Endothelial cell of umbilical vein (primary cell): ENCODE measurements around the gene MGARP. TPM values are rescaled to one million over a fixed set of nuclear protein-coding genes. Genes with fewer than 3 reads are reported as not detected.

Experiments used
- BruUV-seq: library from RNA; stranded (reverse); fragments of 400-500 nt; replicated peaks from 2 replicates; lab custom pipeline; 2021; lab: Mats Ljungman, UMichigan
- CTCF ChIA-PET: fragments of 300-600, 350-600 bp; sonication (Branson Sonifier 250); formaldehyde crosslinking; loops from one replicate; lab custom pipeline; 2021; ENCODE audit warnings: antibody characterized with exemption, inconsistent platforms; lab: Charles Lee
- POLR2A ChIA-PET: fragments of 300-600, 350-600 bp; sonication (Branson Sonifier 250); formaldehyde crosslinking; loops from one replicate; lab custom pipeline; 2021; ENCODE audit warnings: antibody characterized with exemption, inconsistent platforms; lab: Charles Lee
- DNase-seq: peaks from one replicate; pipeline ENCODE4 v3.0.0-alpha.2; 2011; ENCODE audit warnings: low read depth, low spot score
- FAIRE-seq: peaks from 2 replicates; lab custom pipeline; 2011; peaks lifted over from hg19 to GRCh38; lab: Jason Lieb, UNC
- H2AFZ ChIP-seq: 2 replicates; pipeline ENCODE4 v1.6.0; 2012; ENCODE audit warnings: low read depth, low read length, control low read depth, inconsistent platforms
- H3K27ac ChIP-seq: 2 replicates; pipeline ENCODE4 v1.5.1; 2011; ENCODE audit warnings: low read depth, mild to moderate bottlenecking, control low read depth, low read length, moderate library complexity; ENCODE audit not compliant: insufficient read depth
- H3K27me3 ChIP-seq, 2 experiments: 2 replicates each; pipeline versions ENCODE4 v1.6.0 to v1.6.1; 2011; ENCODE audit warnings: low read length in 2 of 2, mixed read lengths in 1 of 2; ENCODE audit not compliant: control insufficient read depth in 2 of 2, insufficient read depth in 2 of 2
- H3K36me3 ChIP-seq, 2 experiments: 2 replicates in 1 of 2; 3 replicates in 1 of 2; pipeline ENCODE4 v1.5.1; 2011; ENCODE audit warnings: low read length in 2 of 2, mild to moderate bottlenecking in 1 of 2, moderate library complexity in 1 of 2; ENCODE audit not compliant: control insufficient read depth in 2 of 2, insufficient read depth in 2 of 2; ENCODE audit errors: extremely low read depth in 1 of 2
- H3K4me1 ChIP-seq: 3 replicates; pipeline ENCODE4 v1.5.1; 2011; ENCODE audit warnings: mild to moderate bottlenecking, low read length; ENCODE audit not compliant: control insufficient read depth, insufficient read depth; ENCODE audit errors: extremely low read depth
- H3K4me2 ChIP-seq: 2 replicates; pipeline ENCODE4 v1.6.1; 2011; ENCODE audit warnings: low read length, control low read depth, mixed read lengths; ENCODE audit not compliant: insufficient read depth
- H3K4me3 ChIP-seq, 3 experiments: fragments of 200-600 bp in 1 of 3; sonication (generic), shearing (Covaris generic) in 1 of 3; replicated peaks in 1 of 3; 2 replicates each; pipeline ENCODE4 v1.5.1; 2011 to 2016; ENCODE audit warnings: control low read depth in 3 of 3, low read length in 3 of 3, mild to moderate bottlenecking in 2 of 3, inconsistent platforms in 1 of 3, low read depth in 1 of 3, moderate library complexity in 1 of 3; ENCODE audit not compliant: insufficient read depth in 1 of 3
- H3K79me2 ChIP-seq: 2 replicates; pipeline ENCODE4 v1.6.0; 2012; ENCODE audit warnings: low read length, inconsistent platforms; ENCODE audit not compliant: control insufficient read depth, insufficient read depth
- H3K9ac ChIP-seq: replicated peaks from 2 replicates; pipeline ENCODE3; 2011; ENCODE audit warnings: low read length, control low read depth; ENCODE audit not compliant: insufficient read depth; ENCODE audit errors: extremely low read depth
- H3K9me1 ChIP-seq: replicated peaks from 3 replicates; pipeline ENCODE4 v1.6.0; 2011; ENCODE audit warnings: mild to moderate bottlenecking, low read length; ENCODE audit not compliant: control insufficient read depth, insufficient read depth; ENCODE audit errors: extremely low read depth
- H3K9me3 ChIP-seq: replicated peaks from 2 replicates; pipeline ENCODE4 v1.5.1; 2012; ENCODE audit warnings: low read length, inconsistent platforms; ENCODE audit not compliant: control insufficient read depth, insufficient read depth
- H4K20me1 ChIP-seq: replicated peaks from 2 replicates; pipeline ENCODE3; 2011; ENCODE audit warnings: mild to moderate bottlenecking, low read length; ENCODE audit not compliant: control insufficient read depth, insufficient read depth; ENCODE audit errors: extremely low read depth
- CTCF ChIP-seq, 2 donors: IDR thresholded peaks; 1 replicate in 1 of 2; 2 replicates in 1 of 2; pipeline ENCODE4 v1.5.1; 2011; ENCODE audit warnings: low read length in 2 of 2, mild to moderate bottlenecking in 2 of 2, moderate library complexity in 2 of 2, control low read depth in 1 of 2, inconsistent platforms in 1 of 2, low read depth in 1 of 2; ENCODE audit not compliant: insufficient read depth in 1 of 2; ENCODE audit errors: extremely low read depth in 1 of 2
- EZH2 ChIP-seq: IDR thresholded peaks from 2 replicates; pipeline ENCODE4 v1.6.1; 2012; ENCODE audit warnings: borderline replicate concordance, low read depth, mild to moderate bottlenecking, moderate library complexity, low read length, inconsistent platforms; ENCODE audit not compliant: severe bottlenecking
- FOS ChIP-seq: IDR thresholded peaks from 2 replicates; pipeline ENCODE4 v1.6.1; 2011; ENCODE audit warnings: mild to moderate bottlenecking, low read length, moderate library complexity, borderline replicate concordance; ENCODE audit not compliant: insufficient read depth
- GATA2 ChIP-seq: IDR thresholded peaks from 2 replicates; pipeline ENCODE4 v1.7.0; 2011; ENCODE audit warnings: low read depth, mild to moderate bottlenecking, moderate library complexity, mixed read lengths, low read length; ENCODE audit not compliant: insufficient read length, insufficient read depth
- JUN ChIP-seq: IDR thresholded peaks from 2 replicates; pipeline ENCODE4 v1.6.1; 2011; ENCODE audit warnings: borderline replicate concordance, low read depth; ENCODE audit not compliant: insufficient read length, insufficient read depth
- MAX ChIP-seq: IDR thresholded peaks from 2 replicates; pipeline ENCODE4 v1.6.1; 2011; ENCODE audit not compliant: insufficient read depth, insufficient read length
- MYC ChIP-seq: IDR thresholded peaks from one replicate; pipeline ENCODE4 v1.6.1; 2011; ENCODE audit warnings: mild to moderate bottlenecking, low read depth, low read length
- POLR2A ChIP-seq: IDR thresholded peaks from 2 replicates; pipeline ENCODE4 v1.6.1; 2012; ENCODE audit warnings: low read depth, mild to moderate bottlenecking, control low read depth, low read length
- POLR2AphosphoS5 ChIP-seq: IDR thresholded peaks from 2 replicates; pipeline ENCODE4 v1.6.1; 2012; ENCODE audit warnings: low read depth, mild to moderate bottlenecking, control low read depth, low read length, moderate library complexity; ENCODE audit not compliant: insufficient read depth
- dilution Hi-C: fragments of 300-500 bp; cut with MboI; formaldehyde crosslinking; loops from one replicate; pipeline ENCODE4 v1.15.0; 2019; ENCODE audit warnings: low sequenced_read_pairs; ENCODE audit not compliant: extremely low pct_ligation_motif_present
- intact Hi-C: fragments of 100-400 bp; cut with micrococcal nuclease; formaldehyde crosslinking; loops from one replicate; pipeline ENCODE4 v1.10.0; 2022
- polyA plus RNA-seq, 4 experiments: library from polyadenylated mRNA; depleted of rRNA in 3 of 4; stranded (reverse) in 3 of 4; unstranded in 1 of 4; fragments of >200 nt; gene quantifications; 2 replicates each; pipeline versions ENCODE4 v1.2.1 to v1.2.3, GENCODE V29; 2011 to 2012; ENCODE audit warnings: missing spikeins in 1 of 4
- total RNA-seq: library from RNA; stranded (reverse); gene quantifications from 2 replicates; pipeline ENCODE4 v1.2.3, GENCODE V29; 2021

The MGARP gene
- total and polyA plus RNA-seq, 2 donors (not counting 3 experiments of a cell fraction or from before 2014, with no cell fraction given), result 25.9 to 26.6 TPM

- no peak overlapping the region for H2AFZ ChIP-seq
- no peaks in the 10 kb centered on the region for H3K9me3 ChIP-seq
- H3K27ac ChIP-seq, result no peak overlapping the region
- H4K20me1 ChIP-seq, result peaks cover 15% of the 10 kb centered on the region
- H3K4me1 ChIP-seq, result no peaks in the 10 kb centered on the region
- ChIA-PET CTCF (interaction anchor here (0.9 kb wide), 1 partner anchor 286 kb away, joined by 4 read pairs; no protein-coding TSS in a partner anchor), POLR2A (no interaction called here)
- no peak overlapping the region for H3K4me3 ChIP-seq
- BruUV-seq, result no TSS peak
- dilution Hi-C loops, result no loop called here
- TF ChIP-seq FOS (no peak), POLR2A (no peak), MAX (no peak), JUN (no peak), POLR2AphosphoS5 (no peak), CTCF (IDR thresholded peaks at IDR 0.05; ENCODE audit: extremely low read depth in 1 of 2, insufficient read depth in 1 of 2, low read depth in 1 of 2, low read length in 2 of 2) (no peak), MYC (no peak), EZH2 (no peak), GATA2 (no peak)
- H3K79me2 ChIP-seq, result peaks cover 99% of the 10 kb centered on the region
- no peak for DNase-seq
- FAIRE-seq, result no peak
- no peak overlapping the region for H3K4me2 ChIP-seq
- no peaks in the 10 kb centered on the region for H3K36me3 ChIP-seq
- intact Hi-C loops, result no loop called here
- H3K9ac ChIP-seq, result no peak overlapping the region
- H3K27me3 ChIP-seq, result no peaks in the 10 kb centered on the region
- H3K9me1 ChIP-seq, result no peaks in the 10 kb centered on the region
Observed at GRCh38 chr4:139316733-139317132, 36.7 kb upstream of the MGARP start.
